ENCODE measurements around the gene ITGB7. TPM values are rescaled to one million over a fixed set of nuclear protein-coding genes. Genes with fewer than 3 reads are reported as not detected.

ITGB7 gene
- total and polyA plus RNA-seq, 7 donors, result 0.95 to 19.9 (median 2.9) TPM

- Histone ChIP-seq H3K9me3 (no peaks in the 10 kb centered on the region), H3K4me1 (peaks cover 0 to 79% (median 68%) of the 10 kb centered on the region in 4 donors), H3K4me3 (peak overlapping the region; percentile 67 to 89 (median 81)), H3K36me3 (no peaks in the 10 kb centered on the region), H3K27me3 (no peaks in the 10 kb centered on the region), H3K27ac (peak overlapping the region; percentile 95 to 100 (median 99))
- 1% methylated on average over 42 of the region's 42 CpGs for WGBS, 2 donors
- peak; percentile 95 for DNase-seq
- intact Hi-C loops (cut with DNase I), result loop anchor here (2.0 kb wide), 2 partner anchors 30 to 74 kb away; partner anchors contain the start of gene PFDN5
- peak in 1 of 4 donors; percentile 61 for TF ChIP-seq POLR2AphosphoS5 (IDR thresholded peaks at IDR 0.05)
- TF ChIP-seq EP300 (IDR thresholded peaks at IDR 0.05), result no peak
- TF ChIP-seq POLR2A (IDR thresholded peaks at IDR 0.05), result peak in 1 of 2 donors; percentile 10
Measured at GRCh38 chr12:53220694-53221202, 13.7 kb upstream of the ITGB7 start.

- TF ChIP-seq CTCF (IDR thresholded peaks at IDR 0.05), result no peak
- peak in 2 of 4 donors; percentile 8 to 19 for TF ChIP-seq POLR2AphosphoS5 (IDR thresholded peaks at IDR 0.05)
- Histone ChIP-seq H3K36me3 (peaks cover 0 to 5% (median 2%) of the 10 kb centered on the region in 4 donors), H3K4me3 (peak overlapping the region; percentile 67 to 89 (median 81)), H3K27ac (peak overlapping the region; percentile 95 to 100 (median 99)), H3K4me1 (peaks cover 0 to 79% (median 68%) of the 10 kb centered on the region in 4 donors), H3K27me3 (no peaks in the 10 kb centered on the region), H3K9me3 (no peaks in the 10 kb centered on the region)
- intact Hi-C loops (cut with DNase I), result loop anchor here (2.0 kb wide), 3 partner anchors 13 to 75 kb away; partner anchors contain the start of genes PFDN5 and RARG
- DNase-seq, result peak; percentile 89
- WGBS, 2 donors, result 0 to 1% methylated on average over 53 of the region's 53 CpGs
Measured at GRCh38 chr12:53219956-53220693, 13.1 kb upstream of the ITGB7 start.

DNA sequence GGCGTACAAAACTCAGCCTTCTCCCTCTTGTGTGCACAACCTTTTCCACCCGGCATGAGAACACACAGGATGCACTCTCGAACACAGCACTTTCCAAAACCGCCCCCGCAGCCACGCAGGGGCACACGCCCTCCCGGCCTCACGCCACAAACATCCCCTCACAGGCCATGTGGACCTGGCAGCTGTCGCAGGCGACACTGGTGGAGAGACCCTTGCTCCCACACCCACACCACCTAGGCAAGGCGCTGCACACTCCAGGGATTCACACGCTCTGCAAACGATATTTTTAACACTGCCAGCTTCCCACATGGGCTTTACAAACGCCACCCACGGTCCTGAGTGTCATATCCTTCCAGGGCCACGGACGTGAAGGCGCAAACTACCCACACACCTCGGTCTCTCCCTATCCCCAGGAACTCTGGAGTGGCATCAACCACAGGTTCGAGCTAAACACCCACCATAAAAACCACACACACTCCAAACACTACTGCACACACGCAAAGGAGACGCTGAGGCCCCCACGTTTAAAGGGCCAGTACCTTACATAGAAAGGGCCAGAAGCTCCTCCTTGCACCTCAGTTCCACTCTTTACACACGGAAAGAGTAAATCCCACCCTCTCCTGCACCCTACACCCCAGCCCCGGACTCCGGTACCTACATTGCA is 12.4 kb upstream of the ITGB7 start:
- Histone ChIP-seq H3K27ac (peak overlapping the region; percentile 95 to 100 (median 99)), H3K9me3 (no peaks in the 10 kb centered on the region), H3K27me3 (no peaks in the 10 kb centered on the region), H3K36me3 (peaks cover 6 to 12% (median 9%) of the 10 kb centered on the region in 4 donors), H3K4me1 (peaks cover 0 to 79% (median 68%) of the 10 kb centered on the region in 4 donors), H3K4me3 (peak overlapping the region; percentile 67 to 89 (median 81))
- TF ChIP-seq POLR2AphosphoS5 (IDR thresholded peaks at IDR 0.05) (peak in 2 of 4 donors; percentile 3 to 18), EP300 (IDR thresholded peaks at IDR 0.05) (no peak)
- 1 to 8% methylated on average over 27 of the region's 27 CpGs for WGBS, 2 donors
- DNase-seq, result no peak
- intact Hi-C loops (cut with DNase I), result loop anchor here (2.0 kb wide), 1 partner anchor 13 kb away; the partner anchor contains the start of gene RARG

DNA sequence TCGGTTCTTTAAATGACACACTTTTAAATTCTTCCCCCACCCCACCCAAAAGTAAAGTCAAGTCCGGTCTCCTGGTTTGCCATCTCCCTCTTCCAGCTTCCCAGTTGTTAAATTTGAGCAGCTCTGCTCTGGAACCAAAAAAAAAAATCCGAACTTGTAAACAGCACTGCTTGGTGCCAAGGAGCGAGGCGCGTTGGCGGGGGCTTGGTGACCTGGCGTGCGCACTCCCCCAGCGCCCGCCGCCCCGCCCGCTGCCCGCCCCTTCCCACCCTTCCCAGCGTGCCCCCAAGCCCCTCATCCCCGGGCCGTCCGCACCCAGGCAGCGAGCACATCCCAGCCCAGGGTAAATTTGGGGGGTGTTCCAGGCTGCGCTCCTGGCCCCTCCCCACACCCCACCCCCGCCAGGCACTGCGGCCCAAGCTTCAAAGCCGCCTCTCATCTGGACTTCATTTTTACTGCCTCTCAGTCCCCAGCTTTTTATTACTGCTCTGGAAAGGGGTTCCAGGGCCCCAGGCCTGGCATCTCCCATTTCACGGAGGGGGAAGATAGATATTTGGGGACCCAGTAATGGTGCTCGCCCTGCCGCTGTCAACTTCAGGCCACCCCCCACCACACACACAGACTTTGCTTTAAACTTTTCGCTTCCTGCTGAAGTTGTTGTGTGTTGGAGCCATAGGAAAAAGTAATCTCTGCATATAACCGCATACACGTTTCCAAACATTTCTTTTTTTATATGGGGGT is 11.7 kb upstream of the ITGB7 start:
- DNase-seq, result peak; percentile 75
- Histone ChIP-seq H3K27ac (peak overlapping the region; percentile 95 to 100 (median 99)), H3K4me1 (peaks cover 0 to 74% (median 64%) of the 10 kb centered on the region in 4 donors), H3K36me3 (peaks cover 13 to 19% (median 16%) of the 10 kb centered on the region in 4 donors), H3K9me3 (no peaks in the 10 kb centered on the region), H3K27me3 (no peaks in the 10 kb centered on the region), H3K4me3 (peak overlapping the region; percentile 67 to 89 (median 81))
- TF ChIP-seq POLR2AphosphoS5 (IDR thresholded peaks at IDR 0.05) (peak in 1 of 4 donors; percentile 24), POLR2A (IDR thresholded peaks at IDR 0.05) (no peak)
- intact Hi-C loops (cut with DNase I), result loop anchor here (2.0 kb wide), 1 partner anchor 14 kb away; the partner anchor contains the start of gene RARG
- WGBS, 2 donors, result 13 to 47% methylated on average over 30 of the region's 30 CpGs

DNA sequence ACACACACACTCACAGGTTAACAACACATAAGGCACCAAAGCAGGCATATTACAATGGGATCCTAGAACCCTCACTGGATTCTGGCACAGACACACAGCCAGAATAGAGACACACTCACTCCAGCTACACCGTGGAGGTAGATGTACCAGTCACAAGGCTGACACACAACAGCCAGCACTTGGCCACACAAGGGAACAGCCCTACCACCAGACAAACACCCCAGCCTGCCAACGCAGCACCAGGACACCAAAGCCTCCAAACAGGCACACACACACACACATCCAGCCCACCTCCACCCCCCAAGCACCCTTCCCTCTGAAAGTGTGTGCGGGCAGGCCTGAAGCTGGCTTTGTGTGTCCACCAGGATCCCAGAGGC is 10.9 kb upstream of the ITGB7 start:
- Histone ChIP-seq H3K9me3 (no peaks in the 10 kb centered on the region), H3K36me3 (peaks cover 19 to 27% (median 23%) of the 10 kb centered on the region in 4 donors), H3K27me3 (no peaks in the 10 kb centered on the region), H3K27ac (peak overlapping the region; percentile 95 to 100 (median 99)), H3K4me3 (peak overlapping the region; percentile 67 to 89 (median 81)), H3K4me1 (peaks cover 0 to 70% (median 58%) of the 10 kb centered on the region in 4 donors)
- 16 to 43% methylated on average over 3 of the region's 3 CpGs for WGBS, 2 donors
- DNase-seq, result peak; percentile 78
- intact Hi-C loops (cut with DNase I), result loop anchor here (2.0 kb wide), 1 partner anchor 15 kb away; the partner anchor contains the start of gene RARG
- peak in 1 of 4 donors; percentile 22 for TF ChIP-seq POLR2AphosphoS5 (IDR thresholded peaks at IDR 0.05)
- TF ChIP-seq EP300 (IDR thresholded peaks at IDR 0.05), result no peak

Measured in sigmoid colon (tissue), 7 donors.